ENCODE results near the gene NUBPL.
"Not testable (repeated sequence)": the region's sequence is repeated elsewhere in the genome, so short reads cannot be mapped to it uniquely, and the experiment has no call there.

NUBPL gene

GRCh38 chr14:31678421-31679249 lies 117.4 kb downstream of the NUBPL start:
- no peak for DNase-seq

- DNase-seq = no peak
These were observed 121.6 kb downstream of the NUBPL start for GRCh38 chr14:31682768-31683167.

GRCh38 chr14:31687726-31688125 lies 126.5 kb downstream of the NUBPL start:
- no peak for DNase-seq

GRCh38 chr14:31690056-31690455 lies 128.9 kb downstream of the NUBPL start:
- no peak for DNase-seq

- DNase-seq = no peak
These were observed 131.2 kb downstream of the NUBPL start for GRCh38 chr14:31692376-31692781.

- DNase-seq = no peak
These were observed 135.2 kb downstream of the NUBPL start for GRCh38 chr14:31696378-31696777.

- no peak for DNase-seq
These were observed 138.6 kb downstream of the NUBPL start for GRCh38 chr14:31699809-31700208.

GRCh38 chr14:31700282-31701074 lies 139.3 kb downstream of the NUBPL start:
- DNase-seq = no peak

GRCh38 chr14:31702130-31702529 lies 140.9 kb downstream of the NUBPL start:
- DNase-seq = no peak

- no peak for DNase-seq
These were observed 141.9 kb downstream of the NUBPL start for GRCh38 chr14:31703056-31703455.

- no peak for DNase-seq
These were observed 144.5 kb downstream of the NUBPL start for GRCh38 chr14:31705731-31706130.

GRCh38 chr14:31708661-31709060 lies 147.5 kb downstream of the NUBPL start:
- not testable (repeated sequence) for DNase-seq

- DNase-seq = no peak
These were observed 151.3 kb downstream of the NUBPL start for GRCh38 chr14:31712244-31713127.

- no peak for DNase-seq
These were observed 155.0 kb downstream of the NUBPL start for GRCh38 chr14:31716208-31716607.

GRCh38 chr14:31717294-31718085 lies 156.3 kb downstream of the NUBPL start:
- DNase-seq = no peak

GRCh38 chr14:31718585-31718984 lies 157.4 kb downstream of the NUBPL start:
- no peak for DNase-seq

GRCh38 chr14:31718985-31719384 lies 157.8 kb downstream of the NUBPL start:
- no peak for DNase-seq

GRCh38 chr14:31726337-31726736 lies 165.1 kb downstream of the NUBPL start:
- DNase-seq = no peak

GRCh38 chr14:31727797-31728196 lies 166.6 kb downstream of the NUBPL start:
- DNase-seq = no peak

GRCh38 chr14:31740688-31741087 lies 179.5 kb downstream of the NUBPL start:
- DNase-seq = no peak

- no peak for DNase-seq
These were observed 184.5 kb downstream of the NUBPL start for GRCh38 chr14:31745741-31746140.

- no peak for DNase-seq
These were observed 185.1 kb downstream of the NUBPL start for GRCh38 chr14:31746326-31746725.

Measured in midbrain (tissue), 1 donor.